H9 (cell line): Measurements from ENCODE around the gene COL4A2. TPM values are rescaled to one million over a fixed set of nuclear protein-coding genes. Genes with fewer than 3 reads are reported as not detected.
A peak's percentile ranks its signal among the peaks of the same experiment; 100 is the strongest.

ENCODE experiments used
- DNase-seq: peaks from one replicate; pipeline ENCODE4 v3.0.0-alpha.2; 2017
- H2AFZ ChIP-seq: one replicate; pipeline ENCODE4 v1.6.1; 2013; ENCODE audit warnings: mild to moderate bottlenecking, low read length, control low read depth, moderate library complexity
- H2AK5ac ChIP-seq: 2 replicates; pipeline ENCODE4 v1.6.1; 2013; ENCODE audit warnings: low read length, control low read depth, mixed read lengths; ENCODE audit not compliant: insufficient read length
- H2BK120ac ChIP-seq: one replicate; pipeline ENCODE4 v1.6.1; 2013; ENCODE audit warnings: low read depth, mild to moderate bottlenecking, low read length, control low read depth, inconsistent platforms; ENCODE audit not compliant: poor library complexity, severe bottlenecking
- H2BK12ac ChIP-seq: 2 replicates; pipeline ENCODE4 v1.6.1; 2013; ENCODE audit warnings: low read length, control low read depth, mixed read lengths, low read depth; ENCODE audit not compliant: insufficient read length
- H2BK15ac ChIP-seq: 2 replicates; pipeline ENCODE4 v1.6.1; 2013; ENCODE audit warnings: low read depth, low read length, control low read depth
- H2BK20ac ChIP-seq: one replicate; pipeline ENCODE4 v1.6.1; 2013; ENCODE audit warnings: low read depth, mild to moderate bottlenecking, low read length, control low read depth, inconsistent platforms; ENCODE audit not compliant: poor library complexity, severe bottlenecking
- H2BK5ac ChIP-seq: 2 replicates; pipeline ENCODE4 v1.6.1; 2013; ENCODE audit warnings: low read length, control low read depth, mixed read lengths; ENCODE audit not compliant: insufficient read length
- H3K14ac ChIP-seq: 2 replicates; pipeline ENCODE4 v1.6.1; 2013; ENCODE audit warnings: low read length, control low read depth; ENCODE audit not compliant: insufficient read depth
- H3K18ac ChIP-seq: 2 replicates; pipeline ENCODE4 v1.6.1; 2013; ENCODE audit warnings: low read depth, mild to moderate bottlenecking, mixed read lengths, low read length, control low read depth; ENCODE audit not compliant: insufficient read length
- H3K23ac ChIP-seq: 2 replicates; pipeline ENCODE4 v1.6.1; 2013; ENCODE audit warnings: low read length, control low read depth, mixed read lengths, low read depth; ENCODE audit not compliant: insufficient read length
- H3K23me2 ChIP-seq: 2 replicates; pipeline ENCODE4 v1.6.1; 2013; ENCODE audit warnings: low read depth, mild to moderate bottlenecking, mixed read lengths, low read length, control low read depth; ENCODE audit not compliant: insufficient read length, poor library complexity, severe bottlenecking
- H3K27ac ChIP-seq: 2 replicates; pipeline ENCODE4 v1.5.1; 2013; ENCODE audit warnings: low read length, control low read depth, mixed read lengths, low read depth; ENCODE audit not compliant: insufficient read length
- H3K27me3 ChIP-seq: 2 replicates; pipeline ENCODE4 v1.6.1; 2013; ENCODE audit warnings: low read length, control low read depth, inconsistent platforms; ENCODE audit not compliant: insufficient read depth
- H3K4ac ChIP-seq: 2 replicates; pipeline ENCODE4 v1.6.1; 2013; ENCODE audit warnings: low read depth, mild to moderate bottlenecking, control low read depth, inconsistent platforms, low read length, moderate library complexity
- H3K4me1 ChIP-seq: 2 replicates; pipeline ENCODE4 v1.6.1; 2013; ENCODE audit warnings: low read length, control low read depth, inconsistent platforms; ENCODE audit not compliant: insufficient read depth
- H3K4me2 ChIP-seq: 2 replicates; pipeline ENCODE4 v1.6.1; 2013; ENCODE audit warnings: low read length, control low read depth, mixed read lengths; ENCODE audit not compliant: insufficient read length, insufficient read depth
- H3K56ac ChIP-seq: 2 replicates; pipeline ENCODE4 v1.6.1; 2013; ENCODE audit warnings: low read depth, mild to moderate bottlenecking, mixed read lengths, low read length, control low read depth; ENCODE audit not compliant: insufficient read length
- H3K79me1 ChIP-seq: 2 replicates; pipeline ENCODE4 v1.6.1; 2013; ENCODE audit warnings: low read depth, mild to moderate bottlenecking, moderate library complexity, low read length, control low read depth, inconsistent platforms; ENCODE audit not compliant: insufficient read depth, poor library complexity, severe bottlenecking
- H3K79me2 ChIP-seq: 2 replicates; pipeline ENCODE4 v1.6.1; 2013; ENCODE audit warnings: low read length, control low read depth, inconsistent platforms; ENCODE audit not compliant: insufficient read depth
- H3K9ac ChIP-seq: 2 replicates; pipeline ENCODE4 v1.6.1; 2013; ENCODE audit warnings: low read length, control low read depth, mixed read lengths; ENCODE audit not compliant: insufficient read length; ENCODE audit errors: extremely low read depth
- H3K9me3 ChIP-seq: one replicate; pipeline ENCODE4 v1.6.1; 2013; ENCODE audit warnings: low read depth, low read length, inconsistent platforms; ENCODE audit not compliant: control insufficient read depth
- H3T11ph ChIP-seq: one replicate; pipeline ENCODE4 v1.6.1; 2013; ENCODE audit warnings: mild to moderate bottlenecking, low read length, control low read depth, inconsistent platforms
- H4K20me1 ChIP-seq: one replicate; pipeline ENCODE4 v1.6.1; 2013; ENCODE audit not compliant: control insufficient read depth, insufficient read length, insufficient read depth
- H4K5ac ChIP-seq: 2 replicates; pipeline ENCODE4 v1.6.1; 2013; ENCODE audit warnings: low read depth, mild to moderate bottlenecking, mixed read lengths, low read length, control low read depth; ENCODE audit not compliant: insufficient read length
- H4K8ac ChIP-seq: replicated peaks from 2 replicates; pipeline ENCODE4 v1.6.1; 2013; ENCODE audit warnings: low read length, control low read depth, mixed read lengths, low read depth; ENCODE audit not compliant: insufficient read length
- H4K91ac ChIP-seq: 2 replicates; pipeline ENCODE4 v1.6.1; 2013; ENCODE audit warnings: low read depth, mild to moderate bottlenecking, moderate library complexity, mixed read lengths, low read length, control low read depth; ENCODE audit not compliant: insufficient read length
- H3K27ac Mint-ChIP-seq, 3 experiments: 2 replicates in 2 of 3; 3 replicates in 1 of 3; pipeline ENCODE4 v1.8.0; 2020 to 2021; ENCODE audit warnings: mixed read lengths in 3 of 3, mild to moderate bottlenecking in 1 of 3, moderate library complexity in 1 of 3
- H3K27me3 Mint-ChIP-seq: 2 replicates; pipeline ENCODE4 v1.8.0; 2021; ENCODE audit warnings: low read depth, mild to moderate bottlenecking, moderate library complexity, mixed read lengths
- H3K36me3 Mint-ChIP-seq, 3 experiments: 2 replicates in 2 of 3; 3 replicates in 1 of 3; pipeline ENCODE4 v1.8.0; 2020 to 2021; ENCODE audit warnings: low read depth in 3 of 3, mixed read lengths in 3 of 3; ENCODE audit not compliant: insufficient read depth in 1 of 3
- H3K4me1 Mint-ChIP-seq, 2 experiments: 2 replicates each; pipeline ENCODE4 v1.8.0; 2020; ENCODE audit warnings: mixed read lengths in 2 of 2
- H3K4me3 Mint-ChIP-seq, 2 experiments: 2 replicates in 1 of 2; 3 replicates in 1 of 2; pipeline ENCODE4 v1.8.0; 2020 to 2021; ENCODE audit warnings: mild to moderate bottlenecking in 2 of 2, mixed read lengths in 2 of 2, moderate library complexity in 1 of 2
- H3K9me3 Mint-ChIP-seq, 2 experiments: 2 replicates in 1 of 2; 3 replicates in 1 of 2; pipeline ENCODE4 v1.8.0; 2020; ENCODE audit warnings: mild to moderate bottlenecking in 2 of 2, mixed read lengths in 2 of 2, moderate library complexity in 1 of 2
- WGBS: extraction: QIAGEN DNeasy Blood & Tissue Kit; methylation state at CpG from one replicate; pipeline ENCODE4 v1.1.7; 2013; ENCODE audit warnings: missing lambda C conversion rate, low lambda C conversion rate, mixed read lengths; ENCODE audit not compliant: insufficient read length; ENCODE audit errors: extremely low coverage; 5-methylcytosine and 5-hydroxymethylcytosine counted together
- total RNA-seq: library from RNA; stranded (reverse); gene quantifications from 2 replicates; pipeline ENCODE4 v1.2.1, GENCODE V29; 2021
- TF ChIP-seq, protein P1 (sequence below): fragments of 200-600 bp; sonication (generic); conservative IDR thresholded peaks from 3 replicates; pipeline ENCODE4 v1.8.0; 2021; ENCODE audit warnings: antibody characterized with exemption, mild to moderate bottlenecking

The COL4A2 gene
- total RNA-seq, 1 experiment from 2014 or later: 76.5 TPM

DNA sequence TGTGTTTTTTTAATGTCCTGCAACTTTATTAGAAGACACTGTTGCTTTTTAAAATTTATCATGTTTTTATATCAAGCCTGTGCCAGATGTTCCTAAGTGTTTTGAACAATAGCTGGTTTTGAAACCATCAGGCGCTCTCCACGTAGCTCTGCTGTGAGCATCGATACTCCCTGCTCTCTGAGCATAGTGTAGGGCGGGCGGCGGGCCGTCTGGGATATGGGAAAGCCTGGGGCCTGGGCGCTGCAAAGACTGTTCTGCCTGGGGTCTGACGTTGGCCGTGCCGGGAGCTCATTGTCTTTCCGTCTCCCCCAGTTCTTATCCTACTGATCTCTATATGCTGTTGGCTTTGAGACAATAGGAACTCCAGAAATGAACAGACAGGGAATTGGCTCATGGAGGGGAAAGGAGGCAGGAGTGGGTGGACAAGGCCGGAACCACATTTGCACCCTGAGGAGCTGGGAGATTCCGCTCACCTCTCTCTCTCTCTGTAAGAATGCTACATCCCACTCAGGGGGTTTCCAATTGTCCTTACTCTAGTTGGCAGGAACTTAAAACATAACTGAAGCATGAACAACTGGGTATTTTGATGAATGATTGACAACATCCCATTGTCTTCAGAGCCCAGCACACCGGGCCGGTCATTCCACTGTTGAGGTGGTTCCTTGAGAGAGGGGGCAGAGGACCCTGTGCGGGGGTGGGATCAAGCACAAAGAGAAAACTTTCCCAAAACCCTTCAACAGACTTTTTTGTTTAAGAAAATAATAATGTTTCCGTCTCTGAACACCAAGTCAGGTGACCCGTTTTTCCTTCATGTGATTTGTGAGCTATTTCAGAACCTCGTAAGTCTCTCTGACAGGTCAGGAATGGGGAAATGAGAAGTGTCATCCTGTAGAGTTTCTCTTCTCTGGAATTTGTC lies 64.7 kb downstream of the COL4A2 start:
- H2BK15ac ChIP-seq: no peak overlapping the region
- no peak overlapping the region for H2BK12ac ChIP-seq
- H3K4me1 ChIP-seq: no peaks in the 10 kb centered on the region
- H3K14ac ChIP-seq: no peak overlapping the region
- H3K4ac ChIP-seq: no peak overlapping the region
- DNase-seq: no peak
- no peak overlapping the region for H4K5ac ChIP-seq
- no peak overlapping the region for H3K27ac ChIP-seq
- no peak overlapping the region for H2BK5ac ChIP-seq
- no peaks in the 10 kb centered on the region for H4K20me1 ChIP-seq
- H2BK20ac ChIP-seq: no peak overlapping the region
- Mint-ChIP-seq H3K9me3 (no peaks in the 10 kb centered on the region), H3K4me3 (no peak overlapping the region), H3K4me1 (peaks cover 6 to 7% of the 10 kb centered on the region in 2 experiments), H3K27me3 (no peaks in the 10 kb centered on the region; the same call in none of the 2 replicates), H3K36me3 (no peaks in the 10 kb centered on the region; a peak in 1 of 7 replicates), H3K27ac (peak overlapping the region; percentile 28 to 82 (median 45); a peak in 2 of 7 replicates)
- TF ChIP-seq, protein P1, sequence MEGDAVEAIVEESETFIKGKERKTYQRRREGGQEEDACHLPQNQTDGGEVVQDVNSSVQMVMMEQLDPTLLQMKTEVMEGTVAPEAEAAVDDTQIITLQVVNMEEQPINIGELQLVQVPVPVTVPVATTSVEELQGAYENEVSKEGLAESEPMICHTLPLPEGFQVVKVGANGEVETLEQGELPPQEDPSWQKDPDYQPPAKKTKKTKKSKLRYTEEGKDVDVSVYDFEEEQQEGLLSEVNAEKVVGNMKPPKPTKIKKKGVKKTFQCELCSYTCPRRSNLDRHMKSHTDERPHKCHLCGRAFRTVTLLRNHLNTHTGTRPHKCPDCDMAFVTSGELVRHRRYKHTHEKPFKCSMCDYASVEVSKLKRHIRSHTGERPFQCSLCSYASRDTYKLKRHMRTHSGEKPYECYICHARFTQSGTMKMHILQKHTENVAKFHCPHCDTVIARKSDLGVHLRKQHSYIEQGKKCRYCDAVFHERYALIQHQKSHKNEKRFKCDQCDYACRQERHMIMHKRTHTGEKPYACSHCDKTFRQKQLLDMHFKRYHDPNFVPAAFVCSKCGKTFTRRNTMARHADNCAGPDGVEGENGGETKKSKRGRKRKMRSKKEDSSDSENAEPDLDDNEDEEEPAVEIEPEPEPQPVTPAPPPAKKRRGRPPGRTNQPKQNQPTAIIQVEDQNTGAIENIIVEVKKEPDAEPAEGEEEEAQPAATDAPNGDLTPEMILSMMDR: no peak
- H3K79me2 ChIP-seq: no peaks in the 10 kb centered on the region
- H3K9ac ChIP-seq: no peak overlapping the region
- H3K23me2 ChIP-seq: no peaks in the 10 kb centered on the region
- H3T11ph ChIP-seq: no peak overlapping the region
- H3K18ac ChIP-seq: no peak overlapping the region
- H3K56ac ChIP-seq: no peak overlapping the region
- no peak overlapping the region for H2AK5ac ChIP-seq
- H3K27me3 ChIP-seq: no peaks in the 10 kb centered on the region
- H3K23ac ChIP-seq: no peak overlapping the region
- no peak overlapping the region for H2BK120ac ChIP-seq
- H4K8ac ChIP-seq: no peak overlapping the region
- H4K91ac ChIP-seq: no peak overlapping the region
- no peak overlapping the region for H2AFZ ChIP-seq
- no peaks in the 10 kb centered on the region for H3K79me1 ChIP-seq
- WGBS: no CpG with 5 or more reads among the region's 20 CpGs
- H3K4me2 ChIP-seq: no peak overlapping the region
- no peaks in the 10 kb centered on the region for H3K9me3 ChIP-seq
